Ishikawa (cell line): ENCODE measurements around the gene EPB41L5.

ENCODE experiments used
- CEBPB ChIP-seq: IDR thresholded peaks from 2 replicates; pipeline ENCODE4 v1.6.1; 2012
- CREB1 ChIP-seq: IDR thresholded peaks from 2 replicates; pipeline ENCODE4 v1.6.1; 2012; ENCODE audit warnings: low read depth
- EGR1 ChIP-seq: IDR thresholded peaks from 2 replicates; pipeline ENCODE4 v1.6.1; 2012
- EP300 ChIP-seq: IDR thresholded peaks from 2 replicates; pipeline ENCODE4 v1.6.1; 2012; ENCODE audit warnings: borderline replicate concordance
- FOXM1 ChIP-seq: IDR thresholded peaks from 2 replicates; pipeline ENCODE4 v1.6.1; 2012; ENCODE audit warnings: low read depth, borderline replicate concordance
- MAX ChIP-seq: IDR thresholded peaks from 2 replicates; pipeline ENCODE4 v1.6.1; 2012
- NFIC ChIP-seq: IDR thresholded peaks from 2 replicates; pipeline ENCODE4 v1.6.1; 2012
- RAD21 ChIP-seq: IDR thresholded peaks from 2 replicates; pipeline ENCODE4 v1.6.1; 2012; ENCODE audit warnings: low read depth
- REST ChIP-seq: IDR thresholded peaks from 2 replicates; pipeline ENCODE4 v1.6.1; 2012; ENCODE audit warnings: low read depth, mild to moderate bottlenecking
- TAF1 ChIP-seq: IDR thresholded peaks from 2 replicates; pipeline ENCODE4 v1.6.1; 2012; ENCODE audit warnings: low read depth, mild to moderate bottlenecking
- TCF12 ChIP-seq: IDR thresholded peaks from 2 replicates; pipeline ENCODE4 v1.6.1; 2012; ENCODE audit warnings: low read depth
- TEAD4 ChIP-seq: IDR thresholded peaks from 2 replicates; pipeline ENCODE4 v1.6.1; 2012
- YY1 ChIP-seq: IDR thresholded peaks from 2 replicates; pipeline ENCODE4 v1.6.1; 2012; ENCODE audit warnings: low read depth
- ZBTB7A ChIP-seq: IDR thresholded peaks from 2 replicates; pipeline ENCODE4 v1.6.1; 2012; ENCODE audit warnings: low read depth
- TF ChIP-seq, protein P1 (sequence below): IDR thresholded peaks from 2 replicates; pipeline ENCODE4 v1.6.1; 2012

The EPB41L5 gene

GRCh38 chr2:120103723-120104467 is 91.0 kb downstream of the EPB41L5 start:
- no peak for TF ChIP-seq CEBPB
- no peak for TF ChIP-seq EP300
- TF ChIP-seq REST: no peak
- TF ChIP-seq TCF12: no peak
- no peak for TF ChIP-seq CREB1
- no peak for TF ChIP-seq TEAD4

- no peak for TF ChIP-seq ZBTB7A
- no peak for TF ChIP-seq RAD21
- TF ChIP-seq REST: no peak
- TF ChIP-seq EP300: no peak
- TF ChIP-seq YY1: no peak
- no peak for TF ChIP-seq CEBPB
- TF ChIP-seq NFIC: no peak
- TF ChIP-seq TCF12: no peak
- TF ChIP-seq CREB1: no peak
- TF ChIP-seq EGR1: no peak
- no peak for TF ChIP-seq MAX
- no peak for TF ChIP-seq TAF1
- TF ChIP-seq TEAD4: no peak
- TF ChIP-seq FOXM1: no peak
- TF ChIP-seq, protein P1, sequence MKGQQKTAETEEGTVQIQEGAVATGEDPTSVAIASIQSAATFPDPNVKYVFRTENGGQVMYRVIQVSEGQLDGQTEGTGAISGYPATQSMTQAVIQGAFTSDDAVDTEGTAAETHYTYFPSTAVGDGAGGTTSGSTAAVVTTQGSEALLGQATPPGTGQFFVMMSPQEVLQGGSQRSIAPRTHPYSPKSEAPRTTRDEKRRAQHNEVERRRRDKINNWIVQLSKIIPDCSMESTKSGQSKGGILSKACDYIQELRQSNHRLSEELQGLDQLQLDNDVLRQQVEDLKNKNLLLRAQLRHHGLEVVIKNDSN: no peak
Observed at GRCh38 chr2:120104772-120105171, 91.9 kb downstream of the EPB41L5 start.

DNA sequence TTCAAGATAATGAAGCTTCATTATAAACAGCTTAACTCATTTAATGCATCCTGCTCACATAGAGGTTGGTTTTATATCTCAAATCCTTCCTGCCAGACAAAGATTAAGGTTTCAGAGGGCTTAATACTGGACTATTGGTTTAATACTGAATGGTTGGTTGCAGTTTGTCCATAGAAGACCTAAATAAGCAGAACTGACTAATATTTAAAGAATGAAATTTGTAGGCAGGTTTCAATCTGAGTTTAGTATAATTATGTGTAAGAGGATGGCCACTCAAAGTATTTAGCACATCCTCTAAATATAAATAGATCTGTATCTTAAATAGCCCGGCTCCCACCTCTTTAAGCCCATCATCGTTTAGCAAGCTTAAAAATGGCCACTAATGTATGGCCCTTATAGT is 92.5 kb downstream of the EPB41L5 start:
- TF ChIP-seq TCF12: no peak
- TF ChIP-seq FOXM1: no peak
- no peak for TF ChIP-seq CEBPB

- peak; percentile 82 for TF ChIP-seq NFIC
- TF ChIP-seq TCF12: no peak
- TF ChIP-seq TAF1: no peak
- TF ChIP-seq EGR1: no peak
- TF ChIP-seq RAD21: no peak
- no peak for TF ChIP-seq ZBTB7A
- TF ChIP-seq CEBPB: no peak
- TF ChIP-seq, protein P1: no peak
Observed at GRCh38 chr2:120108049-120108448, 95.2 kb downstream of the EPB41L5 start.

- TF ChIP-seq CREB1 (no peak), TAF1 (no peak), TEAD4 (no peak), NFIC (no peak), FOXM1 (no peak)
Observed at GRCh38 chr2:120108749-120109148, 95.9 kb downstream of the EPB41L5 start.

DNA sequence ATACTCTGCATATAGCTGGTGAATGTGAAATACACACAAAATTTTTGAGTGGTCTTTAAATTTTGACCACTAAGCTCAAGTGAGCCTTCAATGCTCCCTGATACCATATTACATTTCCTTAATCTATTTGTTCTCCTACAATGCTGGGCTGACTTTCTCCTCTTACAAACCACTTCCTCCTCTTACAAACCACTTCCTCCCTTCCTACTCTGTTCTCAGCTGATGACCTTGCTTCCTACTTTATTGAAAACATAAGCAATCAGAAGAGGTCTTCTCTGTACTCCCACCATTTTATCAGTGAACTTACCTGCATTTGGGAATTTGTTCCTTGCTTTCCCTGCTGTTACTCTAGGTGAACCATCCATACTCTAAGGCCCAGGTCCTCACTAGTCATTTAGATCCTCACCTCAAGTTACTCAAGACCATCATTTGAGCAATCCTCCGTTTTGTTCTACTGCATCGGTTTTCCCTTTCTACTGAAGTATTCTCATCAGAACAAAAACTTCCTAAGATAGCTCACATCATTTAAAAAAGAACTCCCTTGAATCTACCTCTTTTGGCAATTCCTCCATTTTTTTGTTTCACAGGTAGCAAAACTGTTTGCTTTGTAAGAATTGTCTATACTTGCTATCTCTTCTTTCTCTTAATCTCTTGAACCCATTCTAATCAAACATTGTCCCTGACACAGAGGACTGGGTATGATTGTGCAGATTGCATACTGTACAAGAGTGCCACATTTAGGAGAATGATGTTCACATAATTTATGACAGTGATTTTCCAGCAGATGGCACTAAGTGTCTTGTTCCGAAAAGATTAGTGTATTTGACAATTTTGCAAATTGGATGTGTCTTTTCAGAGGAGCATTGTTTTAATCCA is 96.5 kb downstream of the EPB41L5 start:
- TF ChIP-seq, protein P1: no peak
- TF ChIP-seq REST: no peak
- peak; percentile 48 for TF ChIP-seq RAD21
- no peak for TF ChIP-seq TAF1
